Aorta (tissue), 5 donors: Measurements from ENCODE around the gene GLRX. TPM values are rescaled to one million over a fixed set of nuclear protein-coding genes. Genes with fewer than 3 reads are reported as not detected.
"Not testable (repeated sequence)": the region's sequence is repeated elsewhere in the genome, so short reads cannot be mapped to it uniquely, and the experiment has no call there.

Experiments
- ATAC-seq: fragments of 200-7000 bp; cut with Tn5 transposase; one replicate; pipeline ENCODE4 v1.9.1; 2022; ENCODE audit warnings: moderate library complexity; ENCODE audit not compliant: low FRiP score
- DNase-seq, 2 donors: peaks; one replicate each; pipeline ENCODE4 v3.0.0-alpha.2; 2020
- H3K27ac ChIP-seq, 2 donors: one replicate each; pipeline ENCODE4 v1.5.1; 2013; ENCODE audit warnings: low read length in 2 of 2, mild to moderate bottlenecking in 2 of 2, moderate library complexity in 2 of 2, control low read depth in 1 of 2, inconsistent platforms in 1 of 2, low read depth in 1 of 2
- H3K27me3 ChIP-seq, 2 donors: one replicate each; pipeline ENCODE4 v1.6.1; 2013; ENCODE audit warnings: control low read depth in 1 of 2, low read length in 1 of 2, mild to moderate bottlenecking in 1 of 2, moderate library complexity in 1 of 2; ENCODE audit not compliant: insufficient read depth in 2 of 2, control insufficient read depth in 1 of 2
- H3K36me3 ChIP-seq, 2 donors: one replicate each; pipeline ENCODE4 v1.6.1; 2013; ENCODE audit warnings: control low read depth in 1 of 2, low read length in 1 of 2, mild to moderate bottlenecking in 1 of 2; ENCODE audit not compliant: insufficient read depth in 2 of 2, control insufficient read depth in 1 of 2
- H3K4me1 ChIP-seq, 2 donors: one replicate each; pipeline ENCODE4 v1.6.1; 2013; ENCODE audit warnings: low read length in 2 of 2, control low read depth in 1 of 2, mild to moderate bottlenecking in 1 of 2, moderate library complexity in 1 of 2; ENCODE audit not compliant: insufficient read depth in 2 of 2, control insufficient read depth in 1 of 2
- H3K4me3 ChIP-seq, 2 donors: one replicate each; pipeline ENCODE4 v1.5.1; 2013; ENCODE audit warnings: low read length in 2 of 2, control low read depth in 1 of 2, mild to moderate bottlenecking in 1 of 2
- H3K9me3 ChIP-seq: one replicate; pipeline ENCODE4 v1.6.1; 2013; ENCODE audit warnings: mild to moderate bottlenecking, low read length; ENCODE audit not compliant: control insufficient read depth
- WGBS, 2 donors: extraction: QIAGEN DNeasy Blood & Tissue Kit; methylation state at CpG; one replicate each; pipeline ENCODE4 v1.1.7; 2013; 5-methylcytosine and 5-hydroxymethylcytosine counted together
- intact Hi-C, 2 donors: fragments of 100-400 bp; cut with DNase I; formaldehyde crosslinking; loops; one replicate each; pipeline versions ENCODE4 v1.14.2 to v1.15.0; 2022
- polyA plus RNA-seq, 2 donors: library from polyadenylated mRNA; stranded (reverse); fragments of 200-250 nt; gene quantifications; one replicate each; pipeline ENCODE4 v1.2.3, GENCODE V29; 2013
- total RNA-seq, 2 donors: library from RNA; stranded (reverse); fragmentation: NEBNext Ultra II Directional; extraction: Animal tissue kit (Norgen Biotek cat#: 25700); gene quantifications; one replicate each; pipeline ENCODE4 v1.2.1, GENCODE V29; 2021
- donor health status: healthy with polysubstance abuse.
- donor health status: Bipolar disorder and iron deficiency.
- donor health status: DM: no; HTN: no; CAD: no.
- donor health status: DM: no; HTN: no; CAD: no.
- donor health status: DM: yes; HTN: yes; CAD: no.

Gene GLRX
- total and polyA plus RNA-seq, 4 donors = 38.5 to 161 (median 56.6) TPM

DNA sequence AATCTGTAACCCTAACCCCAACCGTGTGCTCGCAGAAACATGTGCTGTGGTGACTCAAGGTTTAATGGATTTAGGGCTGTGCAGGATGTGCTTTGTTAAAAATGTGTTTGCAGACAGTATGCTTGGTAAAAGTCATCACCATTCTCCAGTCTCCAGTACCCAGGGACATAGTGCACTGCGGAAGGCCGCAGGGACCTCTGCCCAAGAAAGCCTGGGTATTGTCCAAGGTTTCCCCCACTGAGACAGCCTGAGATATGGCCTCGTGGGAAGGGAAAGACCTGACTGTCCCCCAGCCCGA lies 11.5 kb downstream of the GLRX start:
- H3K4me1 ChIP-seq, intact Hi-C loops, H3K9me3 ChIP-seq, ATAC-seq, H3K36me3 ChIP-seq, H3K27me3 ChIP-seq, H3K27ac ChIP-seq, DNase-seq, H3K4me3 ChIP-seq: not testable (repeated sequence)
- 82 to 84% methylated on average over 6 of the region's 6 CpGs for WGBS, 2 donors

- H3K9me3 ChIP-seq = no peaks in the 10 kb centered on the region
- intact Hi-C loops = no loop called here
- 54 to 56% methylated on average over 5 of the region's 5 CpGs for WGBS, 2 donors
- H3K27me3 ChIP-seq = no peaks in the 10 kb centered on the region
- H3K4me3 ChIP-seq = no peak overlapping the region
- H3K4me1 ChIP-seq = peaks cover 3 to 6% of the 10 kb centered on the region in 2 donors
- ATAC-seq (no peak), DNase-seq (no peak)
- H3K36me3 ChIP-seq = peaks cover 0 to 3% of the 10 kb centered on the region in 2 donors
- H3K27ac ChIP-seq = no peak overlapping the region
These were observed 12.0 kb downstream of the GLRX start for GRCh38 chr5:95810305-95811125.

- Histone ChIP-seq H3K36me3 (no peaks in the 10 kb centered on the region), H3K4me3 (no peak overlapping the region), H3K27me3 (no peaks in the 10 kb centered on the region), H3K27ac (peak overlapping the region; percentile 48 to 78), H3K4me1 (peaks cover 3 to 6% of the 10 kb centered on the region in 2 donors), H3K9me3 (no peaks in the 10 kb centered on the region)
- intact Hi-C loops = loop anchor here in 1 of 2 donors (5.0 kb wide), 1 partner anchor 33 kb away; no protein-coding TSS in a partner anchor
- ATAC-seq = peak; percentile 64
- DNase-seq = no peak
- WGBS, 2 donors = 4 to 5% methylated on average over 2 of the region's 2 CpGs
These were observed 13.0 kb downstream of the GLRX start for GRCh38 chr5:95809414-95809960.

- intact Hi-C loops = loop anchor here in 1 of 2 donors (5.0 kb wide), 1 partner anchor 33 kb away; no protein-coding TSS in a partner anchor
- Histone ChIP-seq H3K9me3 (no peaks in the 10 kb centered on the region), H3K27ac (peak overlapping the region; percentile 32 to 78), H3K4me3 (no peak overlapping the region), H3K4me1 (peaks cover 3 to 6% of the 10 kb centered on the region in 2 donors), H3K27me3 (no peaks in the 10 kb centered on the region), H3K36me3 (no peaks in the 10 kb centered on the region)
- ATAC-seq (peak; percentile 93), DNase-seq (peak; percentile 89)
- WGBS, 2 donors = 4 to 7% methylated on average over 10 of the region's 10 CpGs
These were observed 13.7 kb downstream of the GLRX start for GRCh38 chr5:95808686-95809413.

DNA sequence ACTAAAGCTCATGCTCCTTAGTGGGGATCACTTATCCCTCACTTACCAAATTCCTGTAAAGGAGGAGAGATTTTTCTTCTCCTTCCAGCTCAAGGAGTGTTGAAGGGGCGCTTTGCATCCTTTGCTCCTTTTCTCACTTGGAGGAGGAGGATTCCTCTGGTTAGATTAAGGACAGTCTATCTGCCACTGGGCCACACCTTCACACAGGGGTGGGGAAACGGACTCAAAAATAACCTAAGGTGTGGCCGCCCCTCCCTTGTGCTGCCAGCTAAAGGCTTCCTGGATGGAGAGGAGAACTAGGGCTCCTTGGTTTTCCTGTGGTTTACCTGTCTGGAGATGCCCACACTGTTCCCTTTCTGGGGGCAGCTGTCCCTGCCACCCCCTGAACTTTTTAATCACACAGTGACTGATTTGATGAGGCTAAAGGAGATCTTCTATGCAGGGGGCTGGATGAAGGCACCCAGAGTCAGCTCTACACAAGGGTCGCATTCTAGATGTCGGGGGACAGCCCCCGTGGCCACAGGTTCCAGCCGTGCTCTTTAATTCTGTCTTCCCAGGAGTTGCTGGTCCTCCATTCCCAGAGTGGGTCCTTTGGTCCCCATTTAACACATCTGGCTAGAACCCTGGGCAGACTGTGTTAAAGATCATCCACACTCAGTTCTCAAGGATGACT lies 14.4 kb downstream of the GLRX start:
- peaks cover 3 to 6% of the 10 kb centered on the region in 2 donors for H3K4me1 ChIP-seq
- H3K9me3 ChIP-seq = no peaks in the 10 kb centered on the region
- no peak for DNase-seq
- no peak overlapping the region for H3K4me3 ChIP-seq
- H3K27ac ChIP-seq = peak overlapping the region in 1 of 2 donors; percentile 59
- 81 to 82% methylated on average over 7 of the region's 7 CpGs for WGBS, 2 donors
- H3K36me3 ChIP-seq = no peaks in the 10 kb centered on the region
- intact Hi-C loops = loop anchor here in 1 of 2 donors (5.0 kb wide), 1 partner anchor 34 kb away; no protein-coding TSS in a partner anchor
- no peaks in the 10 kb centered on the region for H3K27me3 ChIP-seq
- peak; percentile 30 for ATAC-seq

DNA sequence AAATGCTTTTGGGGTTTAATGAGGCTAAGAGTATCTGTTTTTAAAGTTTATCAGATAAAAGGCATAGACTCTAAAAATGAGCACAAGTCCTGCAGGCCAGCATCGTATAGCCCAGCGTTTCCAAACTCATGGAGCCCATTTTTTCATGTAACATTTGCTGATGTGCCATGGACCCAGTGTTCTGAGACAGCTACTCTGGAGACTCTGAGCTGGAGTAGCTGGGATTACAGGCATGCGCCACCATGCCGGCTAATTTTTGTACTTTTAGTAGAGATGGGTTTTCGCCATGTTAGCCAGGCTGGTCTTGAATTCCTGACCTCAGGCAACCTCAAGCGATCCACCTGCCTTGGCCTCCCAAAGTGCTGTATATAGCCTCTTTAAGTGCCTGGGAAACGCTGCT lies 15.8 kb downstream of the GLRX start:
- H3K4me3 ChIP-seq = no peak overlapping the region
- H3K27ac ChIP-seq = no peak overlapping the region
- peaks cover 3 to 6% of the 10 kb centered on the region in 2 donors for H3K4me1 ChIP-seq
- DNase-seq (no peak), ATAC-seq (no peak)
- intact Hi-C loops = loop anchor here in 1 of 2 donors (5.0 kb wide), 1 partner anchor 36 kb away; no protein-coding TSS in a partner anchor
- H3K27me3 ChIP-seq = no peaks in the 10 kb centered on the region
- no peaks in the 10 kb centered on the region for H3K9me3 ChIP-seq
- 82 to 88% methylated on average over 7 of the region's 7 CpGs for WGBS, 2 donors
- H3K36me3 ChIP-seq = no peaks in the 10 kb centered on the region

DNA sequence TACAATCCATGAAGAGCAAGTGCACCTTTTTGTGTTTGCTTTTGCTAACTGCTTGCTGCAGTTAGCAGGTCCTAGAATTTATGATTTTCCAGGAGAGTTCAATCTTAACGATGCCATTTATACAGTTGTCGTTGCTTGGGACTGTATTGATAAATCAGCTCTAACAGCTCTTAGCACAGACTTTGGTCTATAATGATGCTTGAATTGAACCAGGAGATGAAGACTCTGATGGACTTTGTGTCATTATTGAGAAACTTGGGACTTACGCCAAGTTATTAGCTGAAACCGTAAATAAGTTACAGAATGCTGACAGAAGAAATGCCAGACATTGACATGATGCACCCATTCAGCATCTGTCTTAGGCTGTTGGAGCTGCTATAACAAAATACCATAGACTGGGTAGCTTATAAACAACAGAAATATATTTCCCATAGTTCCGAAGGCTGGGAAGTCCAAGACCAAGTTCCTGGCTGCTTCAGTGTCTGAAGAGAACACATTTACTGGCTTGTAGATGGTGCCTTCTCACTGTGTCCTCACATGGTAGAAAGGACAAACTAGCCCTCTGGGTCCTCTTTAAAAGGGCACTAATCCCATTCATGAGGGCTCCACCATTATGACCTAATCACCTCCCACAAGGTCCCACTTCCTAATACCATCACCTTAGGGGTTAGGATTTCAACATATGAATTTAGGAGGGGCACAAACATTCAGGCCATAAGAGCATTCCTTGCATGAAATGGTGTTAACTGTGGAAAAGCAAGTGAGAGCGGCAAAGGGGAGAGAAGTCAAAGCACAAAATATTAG lies 17.6 kb downstream of the GLRX start:
- WGBS, 2 donors = 97 to 99% methylated on average over 6 of the region's 6 CpGs
- Histone ChIP-seq H3K4me1 (peaks cover 0 to 3% of the 10 kb centered on the region in 2 donors), H3K27ac (no peak overlapping the region), H3K27me3 (no peaks in the 10 kb centered on the region), H3K4me3 (no peak overlapping the region), H3K36me3 (no peaks in the 10 kb centered on the region), H3K9me3 (no peaks in the 10 kb centered on the region)
- DNase-seq (no peak), ATAC-seq (no peak)
- intact Hi-C loops = loop anchor here in 1 of 2 donors (5.0 kb wide), 1 partner anchor 37 kb away; no protein-coding TSS in a partner anchor
